Choroid plexus epithelial cell (primary cell): ENCODE measurements around the gene STT3B.

Source experiments
- DNase-seq: peaks from one replicate; pipeline ENCODE4 v3.0.0-alpha.2; 2010; ENCODE audit warnings: low read depth
- H3K4me3 ChIP-seq: 2 replicates; pipeline ENCODE4 v1.5.1; 2011; ENCODE audit warnings: low read depth, mild to moderate bottlenecking, control low read depth, low read length, moderate library complexity
- TF ChIP-seq, protein P1 (sequence below): conservative IDR thresholded peaks from 2 replicates; pipeline ENCODE4 v1.5.1; 2011; ENCODE audit warnings: low read depth, mild to moderate bottlenecking, control low read depth, inconsistent platforms, low read length, moderate library complexity

The STT3B gene

DNA sequence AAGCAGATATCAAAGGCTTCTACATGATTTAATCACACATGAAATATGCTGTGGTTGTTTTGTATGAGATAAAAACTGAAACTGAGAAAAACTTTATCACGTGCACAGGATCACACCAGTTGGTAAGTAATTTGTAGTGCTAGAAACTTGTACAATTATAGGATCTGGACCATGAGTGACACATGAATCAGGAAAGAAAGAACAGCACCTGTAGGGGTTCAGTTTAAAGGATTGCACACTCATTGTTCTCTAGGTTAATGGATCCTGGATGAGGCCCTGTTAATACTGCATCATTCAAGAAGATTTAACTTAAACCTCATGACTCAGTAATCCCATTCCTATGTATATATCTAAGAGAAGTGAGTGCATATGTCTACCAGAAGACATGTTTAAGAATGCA lies 87.9 kb downstream of the STT3B start:
- no peak overlapping the region for H3K4me3 ChIP-seq
- TF ChIP-seq, protein P1, sequence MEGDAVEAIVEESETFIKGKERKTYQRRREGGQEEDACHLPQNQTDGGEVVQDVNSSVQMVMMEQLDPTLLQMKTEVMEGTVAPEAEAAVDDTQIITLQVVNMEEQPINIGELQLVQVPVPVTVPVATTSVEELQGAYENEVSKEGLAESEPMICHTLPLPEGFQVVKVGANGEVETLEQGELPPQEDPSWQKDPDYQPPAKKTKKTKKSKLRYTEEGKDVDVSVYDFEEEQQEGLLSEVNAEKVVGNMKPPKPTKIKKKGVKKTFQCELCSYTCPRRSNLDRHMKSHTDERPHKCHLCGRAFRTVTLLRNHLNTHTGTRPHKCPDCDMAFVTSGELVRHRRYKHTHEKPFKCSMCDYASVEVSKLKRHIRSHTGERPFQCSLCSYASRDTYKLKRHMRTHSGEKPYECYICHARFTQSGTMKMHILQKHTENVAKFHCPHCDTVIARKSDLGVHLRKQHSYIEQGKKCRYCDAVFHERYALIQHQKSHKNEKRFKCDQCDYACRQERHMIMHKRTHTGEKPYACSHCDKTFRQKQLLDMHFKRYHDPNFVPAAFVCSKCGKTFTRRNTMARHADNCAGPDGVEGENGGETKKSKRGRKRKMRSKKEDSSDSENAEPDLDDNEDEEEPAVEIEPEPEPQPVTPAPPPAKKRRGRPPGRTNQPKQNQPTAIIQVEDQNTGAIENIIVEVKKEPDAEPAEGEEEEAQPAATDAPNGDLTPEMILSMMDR = no peak
- DNase-seq = no peak

DNA sequence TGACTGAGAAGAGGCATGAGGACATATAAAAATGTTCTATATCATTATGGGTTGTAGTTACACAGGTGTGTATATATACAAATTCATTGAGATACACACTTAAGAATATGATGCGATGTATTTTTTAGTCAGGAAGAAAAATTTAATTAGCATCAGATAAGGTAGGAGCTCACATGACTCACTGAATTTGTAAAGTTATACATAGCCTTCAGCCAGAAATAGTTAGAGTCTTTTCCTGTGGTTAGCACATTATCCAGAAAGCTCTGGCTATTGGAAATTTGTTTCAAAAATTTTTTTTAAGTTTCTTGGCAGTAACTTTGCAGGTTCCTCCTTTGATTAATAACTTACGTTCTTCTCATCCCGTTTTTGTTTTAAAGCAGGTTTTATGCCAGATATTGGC lies 88.6 kb downstream of the STT3B start:
- DNase-seq = no peak

DNA sequence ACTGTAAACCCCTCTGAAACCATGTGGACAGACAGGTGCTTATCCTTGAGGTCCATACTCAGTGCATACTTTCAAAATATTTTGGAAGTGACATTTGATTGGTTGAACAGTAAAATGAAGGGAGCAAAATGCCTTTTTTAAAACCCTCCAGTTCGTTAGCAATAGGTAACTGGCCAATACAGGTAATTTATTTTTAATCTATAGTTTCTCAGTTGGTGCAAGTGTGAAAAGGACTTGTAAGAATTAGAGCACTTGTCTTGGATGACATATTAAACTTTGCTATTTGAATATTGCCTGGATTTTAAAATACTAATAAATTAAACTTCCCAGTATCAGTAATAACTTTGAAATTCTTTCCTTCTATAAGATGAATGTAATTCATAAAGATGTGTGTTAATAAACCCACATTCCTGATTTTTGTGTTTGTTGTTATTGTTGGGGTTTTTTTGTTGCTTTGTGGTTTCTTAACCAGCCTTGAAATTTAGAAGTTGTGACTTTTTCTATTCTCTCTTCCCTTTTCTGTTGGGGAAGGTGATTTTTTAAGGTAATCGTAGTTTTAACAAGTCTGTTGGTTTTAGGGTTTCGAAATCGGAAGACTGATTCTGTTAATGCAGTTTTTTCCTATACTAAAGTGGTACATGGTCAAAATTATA lies 90.0 kb downstream of the STT3B start:
- no peak overlapping the region for H3K4me3 ChIP-seq
- TF ChIP-seq, protein P1 = no peak
- no peak for DNase-seq

More for the DNA sequence above, 88.6 kb downstream of the STT3B start:
- H3K4me3 ChIP-seq = no peak overlapping the region
- TF ChIP-seq, protein P1 = no peak

GRCh38 chr3:31624083-31624709 lies 91.5 kb downstream of the STT3B start:
- no peak for DNase-seq
- TF ChIP-seq, protein P1 = no peak
- H3K4me3 ChIP-seq = no peak overlapping the region

GRCh38 chr3:31625358-31625757 lies 92.6 kb downstream of the STT3B start:
- no peak for DNase-seq
- TF ChIP-seq, protein P1 = no peak
- no peak overlapping the region for H3K4me3 ChIP-seq

GRCh38 chr3:31629054-31629453 lies 96.3 kb downstream of the STT3B start:
- DNase-seq = no peak
- TF ChIP-seq, protein P1 = no peak
- no peak overlapping the region for H3K4me3 ChIP-seq

- peak; percentile 29 for DNase-seq
- TF ChIP-seq, protein P1 = no peak
- no peak overlapping the region for H3K4me3 ChIP-seq
These were observed 101.8 kb downstream of the STT3B start for GRCh38 chr3:31634476-31634875.
